KMS-11 (cell line): ENCODE measurements around the gene DOK5.

Experiments used
- H2AFZ ChIP-seq: fragments of 200-600 bp; sonication (generic); 2 replicates; pipeline ENCODE4 v1.6.1; 2016; ENCODE audit warnings: antibody characterized with exemption, mixed run types, low read depth
- H3K27ac ChIP-seq: fragments of 200-600 bp; sonication (generic); 2 replicates; pipeline ENCODE4 v1.6.1; 2016; ENCODE audit warnings: mild to moderate bottlenecking, mixed run types
- H3K27me3 ChIP-seq: fragments of 200-600 bp; sonication (generic); 2 replicates; pipeline ENCODE4 v1.6.1; 2017; ENCODE audit warnings: mild to moderate bottlenecking, low read depth, mixed run types, moderate library complexity; ENCODE audit not compliant: insufficient read depth
- H3K36me3 ChIP-seq: fragments of 200-600 bp; sonication (generic); 2 replicates; pipeline ENCODE4 v1.6.1; 2017; ENCODE audit warnings: mild to moderate bottlenecking, mixed run types; ENCODE audit not compliant: insufficient read depth
- H3K4me1 ChIP-seq: fragments of 200-600 bp; sonication (generic); 2 replicates; pipeline ENCODE4 v1.6.1; 2016; ENCODE audit warnings: mild to moderate bottlenecking, low read depth, mixed run types; ENCODE audit not compliant: poor library complexity, severe bottlenecking
- H3K4me2 ChIP-seq: fragments of 200-600 bp; sonication (generic); 2 replicates; pipeline ENCODE4 v1.7.0; 2016; ENCODE audit warnings: mild to moderate bottlenecking, mixed run types
- H3K4me3 ChIP-seq: fragments of 200-600 bp; sonication (generic); IDR thresholded peaks from 2 replicates; pipeline ENCODE4 v1.6.1; 2017; ENCODE audit warnings: low read depth, low read length, mixed read lengths; ENCODE audit not compliant: insufficient read depth
- H3K79me2 ChIP-seq: fragments of 200-600 bp; sonication (generic); 2 replicates; pipeline ENCODE4 v1.6.1; 2016; ENCODE audit warnings: low read depth, mixed run types; ENCODE audit not compliant: insufficient read depth
- H3K9ac ChIP-seq: fragments of 200-600 bp; sonication (generic); 2 replicates; pipeline ENCODE4 v1.6.1; 2016; ENCODE audit warnings: mild to moderate bottlenecking, mixed run types
- H4K20me1 ChIP-seq: fragments of 200-600 bp; sonication (generic); 2 replicates; pipeline ENCODE4 v1.6.1; 2016; ENCODE audit warnings: mild to moderate bottlenecking, mixed run types; ENCODE audit not compliant: insufficient read depth
- CTCF ChIP-seq: fragments of 200-600 bp; sonication (generic); conservative IDR thresholded peaks from 2 replicates; pipeline ENCODE4 v1.6.1; 2017; ENCODE audit warnings: low read depth, mild to moderate bottlenecking, antibody characterized with exemption, low read length, moderate library complexity, mixed read lengths

DOK5 gene

GRCh38 chr20:54658525-54658924, 183.1 kb downstream of the DOK5 start:
- no peak for TF ChIP-seq CTCF
- Histone ChIP-seq H3K4me2 (no peak overlapping the region), H3K79me2 (no peaks in the 10 kb centered on the region), H2AFZ (no peak overlapping the region), H3K4me3 (no peak overlapping the region), H3K27ac (no peak overlapping the region), H4K20me1 (no peaks in the 10 kb centered on the region), H3K27me3 (no peaks in the 10 kb centered on the region), H3K9ac (no peak overlapping the region), H3K36me3 (no peaks in the 10 kb centered on the region), H3K4me1 (no peaks in the 10 kb centered on the region)

DNA sequence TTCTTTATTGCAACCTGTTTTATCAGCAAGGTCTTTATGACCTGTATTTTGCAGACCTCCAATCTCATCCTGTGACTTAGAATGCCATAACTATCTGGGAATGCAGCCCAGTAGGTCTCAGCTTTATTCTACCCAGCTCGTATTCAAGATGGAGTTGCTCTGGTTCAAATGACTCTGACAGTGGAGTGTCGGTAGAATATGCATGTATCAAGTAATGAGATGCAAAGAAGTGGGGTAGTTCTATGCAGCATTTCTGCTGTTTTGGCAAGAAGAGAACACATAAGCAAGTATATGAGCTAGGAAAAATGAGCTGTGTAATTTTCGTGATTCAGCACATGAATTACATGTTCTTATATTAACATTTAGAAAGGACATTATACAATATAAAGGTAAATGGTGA, 185.9 kb downstream of the DOK5 start:
- H4K20me1 ChIP-seq, result no peaks in the 10 kb centered on the region
- H2AFZ ChIP-seq, result no peak overlapping the region
- H3K4me3 ChIP-seq, result no peak overlapping the region
- peaks cover 12% of the 10 kb centered on the region for H3K4me1 ChIP-seq
- H3K27ac ChIP-seq, result no peak overlapping the region
- H3K4me2 ChIP-seq, result no peak overlapping the region
- H3K79me2 ChIP-seq, result no peaks in the 10 kb centered on the region
- no peak for TF ChIP-seq CTCF
- H3K36me3 ChIP-seq, result no peaks in the 10 kb centered on the region
- H3K9ac ChIP-seq, result no peak overlapping the region
- no peaks in the 10 kb centered on the region for H3K27me3 ChIP-seq

DNA sequence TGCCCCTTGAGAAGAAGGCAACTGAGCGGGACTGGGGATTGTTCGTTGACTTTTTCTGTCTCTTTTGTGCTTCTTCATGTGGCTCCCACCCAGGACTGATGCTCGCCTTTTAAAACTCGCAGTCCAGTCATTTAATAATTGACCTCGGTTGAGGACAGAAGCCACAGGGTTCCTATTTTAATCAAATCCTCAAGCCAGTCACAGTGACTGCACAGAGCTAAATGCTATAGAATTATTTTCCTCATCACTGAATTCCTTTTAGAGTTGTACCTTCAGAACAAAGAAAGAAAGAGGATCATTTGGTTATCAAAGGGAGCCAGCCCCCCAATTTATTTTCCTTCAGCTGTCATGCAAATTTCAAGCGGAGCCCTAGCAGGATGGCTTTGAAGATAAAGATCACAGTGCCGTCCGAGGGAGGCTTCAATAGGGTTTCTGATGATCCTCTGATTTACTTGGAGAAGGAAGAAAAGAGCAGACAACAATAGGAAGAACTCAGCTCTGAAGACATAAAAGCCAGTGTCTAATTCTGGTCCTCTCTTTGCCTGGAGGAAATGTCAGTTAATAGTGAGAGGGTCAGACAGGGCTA, 186.6 kb downstream of the DOK5 start:
- H3K79me2 ChIP-seq, result no peaks in the 10 kb centered on the region

GRCh38 chr20:54665812-54666211, 190.4 kb downstream of the DOK5 start:
- H3K36me3 ChIP-seq, result no peaks in the 10 kb centered on the region
- peak overlapping the region; percentile 19; the same call in 1 of the 2 replicates for H3K27ac ChIP-seq
- no peak overlapping the region for H3K4me3 ChIP-seq
- H3K9ac ChIP-seq, result no peak overlapping the region
- H3K27me3 ChIP-seq, result no peaks in the 10 kb centered on the region
- H2AFZ ChIP-seq, result no peak overlapping the region
- H4K20me1 ChIP-seq, result no peaks in the 10 kb centered on the region
- TF ChIP-seq CTCF, result no peak
- H3K4me1 ChIP-seq, result peaks cover 28% of the 10 kb centered on the region
- H3K79me2 ChIP-seq, result no peaks in the 10 kb centered on the region
- H3K4me2 ChIP-seq, result peak overlapping the region; percentile 33; the same call in 1 of the 2 replicates

More for the DNA sequence above, 186.6 kb downstream of the DOK5 start:
- Histone ChIP-seq H4K20me1 (no peaks in the 10 kb centered on the region), H3K27ac (no peak overlapping the region), H3K9ac (no peak overlapping the region), H2AFZ (no peak overlapping the region), H3K4me3 (no peak overlapping the region), H3K27me3 (no peaks in the 10 kb centered on the region), H3K36me3 (no peaks in the 10 kb centered on the region), H3K4me1 (peaks cover 19% of the 10 kb centered on the region), H3K4me2 (no peak overlapping the region)
- no peak for TF ChIP-seq CTCF
